DMS53 treated with DMSO at 0.1 percent for 48 hours (cell line): ENCODE measurements around the gene UBFD1.
"Not testable (repeated sequence)": the region's sequence is repeated elsewhere in the genome, so short reads cannot be mapped to it uniquely, and the experiment has no call there.

Experiments
- DNase-seq: peaks from one replicate; lab custom pipeline; 2025; ENCODE audit not compliant: unreplicated experiment; lab: John Stamatoyannopoulos, UW

Gene UBFD1

DNA sequence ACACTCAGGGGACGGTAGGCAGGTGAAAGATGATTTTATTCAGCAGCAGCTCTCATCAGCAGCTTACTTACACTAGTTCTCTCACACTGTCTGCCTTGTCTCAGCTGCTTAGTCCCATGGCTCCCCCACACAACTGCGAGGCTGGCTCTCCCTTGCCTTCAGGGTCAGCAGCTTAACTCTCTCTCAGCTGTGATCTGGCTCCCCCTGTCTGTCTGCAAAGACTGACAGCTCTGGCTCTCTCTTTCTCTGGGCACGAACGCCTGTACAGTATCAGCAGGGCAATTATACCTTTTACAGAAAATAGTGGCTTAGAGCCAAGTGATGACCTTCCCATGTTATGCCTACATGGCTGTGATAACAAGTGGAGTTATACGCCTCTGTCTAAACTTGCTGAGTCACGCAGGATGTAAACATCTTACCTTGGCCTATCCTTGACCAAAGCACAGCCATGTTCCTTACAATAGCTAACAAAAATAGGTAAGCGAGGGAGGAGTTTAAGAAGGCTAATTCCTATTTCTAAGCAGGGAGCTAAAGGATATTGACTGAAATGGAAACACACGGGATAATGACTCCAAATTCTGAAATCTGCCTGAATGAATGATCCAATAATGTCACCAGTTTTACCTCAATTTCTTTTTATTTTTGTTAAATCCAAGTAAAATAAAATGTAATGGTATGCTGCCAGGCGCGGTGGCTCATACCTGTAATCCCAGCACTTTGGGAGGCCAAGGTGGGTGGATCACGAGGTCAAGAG, 39.7 kb downstream of the UBFD1 start:
- peak; percentile 15 for DNase-seq

DNA sequence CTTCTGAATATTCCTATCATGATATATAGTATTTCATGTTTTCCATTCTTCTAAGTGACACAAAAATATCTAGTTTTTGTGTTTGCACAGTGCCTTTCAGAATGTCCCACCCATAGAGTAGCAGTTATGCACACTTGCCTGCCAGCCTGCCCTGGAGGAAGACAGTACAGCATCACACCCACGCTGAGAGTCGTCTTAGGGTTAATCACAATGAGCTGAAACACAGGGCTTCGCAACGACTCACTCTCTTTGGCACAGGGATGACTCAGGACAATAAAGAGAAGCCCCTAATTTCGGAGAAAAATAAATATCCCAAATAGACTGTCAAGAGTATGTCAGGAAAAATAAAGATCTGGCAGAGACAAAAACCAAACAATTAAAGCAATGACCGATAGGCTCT, 50.2 kb downstream of the UBFD1 start:
- DNase-seq, result no peak

DNA sequence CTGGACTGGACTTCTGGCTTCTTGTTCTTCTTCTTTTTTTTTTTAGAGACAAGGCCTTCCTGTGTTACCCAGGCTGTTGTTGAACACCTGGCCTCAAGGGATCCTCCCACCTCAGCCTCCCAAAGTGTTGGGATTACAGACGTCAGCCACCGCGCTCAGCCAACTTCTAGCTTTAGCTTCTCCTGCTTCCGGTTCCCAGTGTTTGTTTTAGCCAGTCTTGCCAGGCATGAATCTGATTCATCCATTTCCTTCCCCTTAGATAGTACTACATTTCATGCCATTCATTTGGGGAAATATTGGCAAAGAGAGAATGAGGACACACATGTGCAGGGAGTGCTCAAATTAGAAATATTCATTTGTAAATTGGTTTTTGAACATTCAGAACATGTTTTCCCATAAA, 50.7 kb downstream of the UBFD1 start:
- DNase-seq, result no peak

DNA sequence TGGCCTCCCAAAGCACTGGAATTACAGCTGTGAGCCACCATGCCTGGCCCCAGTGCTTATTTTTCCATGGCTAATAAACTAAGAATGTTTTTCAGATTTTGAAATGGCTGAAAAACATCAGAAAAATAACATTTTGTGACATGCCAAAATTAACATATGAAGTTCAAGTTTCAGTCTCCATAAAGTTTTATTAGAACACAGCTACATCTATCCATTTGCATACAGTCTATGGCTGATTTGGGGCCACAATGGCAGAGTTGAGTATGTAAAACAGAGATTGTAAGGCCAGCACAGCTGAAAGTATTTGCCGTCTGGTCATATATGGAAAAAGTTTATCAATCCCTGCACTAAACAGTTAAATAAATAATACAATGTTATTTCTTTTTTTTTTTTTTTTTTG, 52.4 kb downstream of the UBFD1 start:
- no peak for DNase-seq

DNA sequence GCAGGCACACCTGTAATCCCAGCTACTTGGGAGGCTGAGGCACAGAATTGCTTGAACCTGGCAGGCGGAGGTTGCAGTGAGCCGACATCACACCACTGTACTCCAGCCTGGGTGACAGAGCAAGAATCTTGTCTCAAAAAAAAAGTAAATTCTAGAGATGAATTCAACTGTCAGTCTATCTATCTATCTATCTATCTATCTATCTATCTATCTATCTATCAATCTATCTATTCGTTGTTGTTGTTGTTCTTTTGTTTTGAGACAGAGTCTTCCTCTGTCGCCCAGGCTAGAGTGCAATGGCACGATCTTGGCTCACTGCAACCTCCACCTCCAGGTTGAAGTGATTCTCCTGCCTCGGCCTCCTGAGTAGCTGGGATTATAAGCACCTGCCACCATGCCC, 53.4 kb downstream of the UBFD1 start:
- not testable (repeated sequence) for DNase-seq

DNA sequence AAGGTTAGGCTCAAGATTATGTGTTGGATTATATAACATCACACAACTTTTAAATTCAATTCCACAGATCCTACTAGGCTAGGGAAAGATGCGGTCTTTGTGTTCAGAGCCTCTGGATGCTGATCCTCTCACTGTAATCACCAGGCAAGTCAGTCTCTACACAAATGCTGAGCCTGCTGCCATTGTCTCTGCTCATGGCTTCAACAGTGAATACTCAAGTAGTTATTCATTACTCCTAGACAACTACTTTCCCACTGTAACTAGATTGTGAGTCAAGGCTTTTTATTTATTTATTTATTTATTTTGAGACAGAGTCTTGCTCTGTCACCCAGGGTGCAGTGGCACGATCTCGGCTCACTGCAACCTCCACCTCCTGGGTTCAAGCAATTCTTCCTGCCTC, 54.4 kb downstream of the UBFD1 start:
- DNase-seq, result no peak

DNA sequence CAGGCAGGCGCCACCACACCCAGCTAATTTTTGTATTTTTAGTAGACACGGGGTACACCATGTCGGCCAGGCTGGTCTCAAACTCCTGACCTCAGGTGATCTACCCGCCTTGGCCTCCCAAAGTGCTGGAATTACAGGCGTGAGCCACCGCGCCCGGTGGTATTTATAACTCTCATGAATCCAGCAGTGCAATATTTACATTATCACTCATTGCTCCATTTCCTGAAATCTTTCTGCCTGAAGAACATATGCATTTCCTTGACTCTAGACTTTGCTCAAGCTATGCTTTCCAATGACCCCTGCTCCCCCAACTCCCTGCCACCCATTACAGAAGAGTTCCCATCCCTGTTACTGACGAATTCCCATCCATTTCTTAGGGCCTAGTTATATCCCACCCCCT, 58.3 kb downstream of the UBFD1 start:
- DNase-seq, result no peak
